Activated CD4-positive, alpha-beta T cell treated with anti-CD3 and anti-CD28 coated beads, Interleukin-2, amount 50 U/mL, for 16 hours (primary cell): ENCODE measurements around the gene C1QTNF4.
"Not testable (repeated sequence)": the region's sequence is repeated elsewhere in the genome, so short reads cannot be mapped to it uniquely, and the experiment has no call there.

ENCODE experiments used
- DNase-seq: peaks from one replicate; pipeline ENCODE4 v3.0.0-alpha.2; 2020

C1QTNF4 gene

GRCh38 chr11:47565340-47566148, 28.7 kb downstream of the C1QTNF4 start, which contains the start of gene PTPMT1:
Gene PTPMT1, plus strand, starts transcription at chr11:47565599. Its CDS starts 24 bp downstream, at chr11:47565623.
- peak; percentile 77 for DNase-seq

DNA sequence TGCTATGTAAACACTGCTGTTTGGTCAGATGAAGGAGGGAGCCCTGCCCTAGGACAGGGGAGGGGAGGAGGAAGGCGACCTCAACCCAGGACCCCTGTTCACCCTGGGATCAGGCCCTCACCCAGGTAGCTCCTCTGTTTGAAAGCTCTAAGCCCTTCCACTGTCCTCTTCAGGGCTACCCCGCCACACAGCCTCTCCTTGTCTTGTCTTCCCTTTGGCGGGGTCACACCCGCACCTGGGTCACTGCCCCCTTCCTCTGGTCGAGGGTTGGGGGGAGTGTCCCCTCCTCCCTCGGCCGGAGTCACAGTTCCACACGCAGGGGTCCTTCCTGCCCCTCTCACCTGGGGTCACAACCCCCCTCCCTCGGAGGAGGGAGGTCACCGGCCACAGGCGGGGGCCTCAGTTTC, 29.3 kb downstream of the C1QTNF4 start:
- no peak for DNase-seq

DNA sequence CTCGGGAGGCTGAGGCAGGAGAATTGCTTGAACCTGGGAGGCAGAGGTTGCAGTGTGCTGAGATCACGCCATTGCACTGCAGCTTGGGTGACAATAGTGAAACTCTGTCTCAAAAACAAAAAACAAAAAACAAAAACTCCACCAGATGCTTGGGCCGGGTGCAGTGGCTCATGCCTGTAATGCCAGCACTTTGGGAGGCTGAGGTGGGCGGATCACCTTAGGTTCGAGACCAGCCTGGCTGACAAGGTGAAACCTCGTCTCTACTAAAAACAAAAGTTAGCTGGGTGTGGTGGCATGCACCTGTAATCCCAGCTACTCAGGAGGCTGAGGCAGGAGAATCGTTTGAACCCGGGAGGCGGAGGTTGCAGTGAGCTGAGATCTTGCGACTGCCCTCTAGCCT, 29.8 kb downstream of the C1QTNF4 start:
- not testable (repeated sequence) for DNase-seq

DNA sequence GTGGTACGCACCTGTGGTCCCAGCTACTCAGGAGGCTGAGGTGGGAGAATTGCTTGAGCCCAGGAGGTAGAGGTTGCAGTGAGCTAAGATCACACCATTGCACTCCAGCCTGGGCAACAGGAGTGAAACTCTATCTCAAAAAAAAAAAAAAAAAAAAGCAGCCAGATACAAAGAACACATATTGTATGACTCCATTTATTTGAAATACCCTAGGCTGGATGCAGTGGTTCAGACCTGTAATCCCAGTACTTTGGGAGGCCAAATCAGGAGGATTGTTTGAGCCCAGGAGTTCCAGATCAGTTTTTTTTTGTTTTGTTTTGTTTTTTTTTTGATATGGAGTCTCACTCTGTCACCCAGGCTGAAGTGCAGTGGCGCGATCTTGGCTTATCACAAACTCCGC, 31.8 kb downstream of the C1QTNF4 start:
- not testable (repeated sequence) for DNase-seq

- no peak for DNase-seq
Measured at GRCh38 chr11:47560426-47560825, 33.8 kb downstream of the C1QTNF4 start.

GRCh38 chr11:47558695-47559094, 35.5 kb downstream of the C1QTNF4 start:
- DNase-seq: no peak

DNA sequence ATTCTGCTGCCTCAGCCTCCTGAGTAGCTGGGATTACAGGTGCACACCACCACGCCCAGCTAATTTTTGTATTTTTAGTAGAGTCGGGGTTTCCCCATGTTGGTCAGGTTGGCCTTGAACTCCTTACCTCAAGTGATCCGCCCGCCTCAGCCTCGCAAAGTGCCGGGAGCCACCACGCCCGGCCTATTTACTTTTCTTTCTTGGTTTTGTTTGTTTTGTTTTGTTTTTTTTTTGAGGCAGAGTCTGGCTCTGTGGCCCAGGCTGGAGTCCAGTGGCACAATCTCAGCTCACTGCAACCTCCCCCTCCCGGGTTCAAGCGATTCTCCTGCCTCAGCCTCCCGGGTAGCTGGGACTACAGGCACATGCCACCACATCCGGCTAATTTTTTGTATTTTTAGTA, 37.2 kb downstream of the C1QTNF4 start:
- DNase-seq: not testable (repeated sequence)

- DNase-seq: no peak
Measured at GRCh38 chr11:47553406-47553743, 40.8 kb downstream of the C1QTNF4 start.

GRCh38 chr11:47552566-47553405, 41.4 kb downstream of the C1QTNF4 start, which contains the start of gene CELF1:
Gene CELF1, minus strand, starts transcription at chr11:47553132. Its CDS starts 53,609 bp downstream, at chr11:47499523.
- DNase-seq: peak; percentile 94

DNA sequence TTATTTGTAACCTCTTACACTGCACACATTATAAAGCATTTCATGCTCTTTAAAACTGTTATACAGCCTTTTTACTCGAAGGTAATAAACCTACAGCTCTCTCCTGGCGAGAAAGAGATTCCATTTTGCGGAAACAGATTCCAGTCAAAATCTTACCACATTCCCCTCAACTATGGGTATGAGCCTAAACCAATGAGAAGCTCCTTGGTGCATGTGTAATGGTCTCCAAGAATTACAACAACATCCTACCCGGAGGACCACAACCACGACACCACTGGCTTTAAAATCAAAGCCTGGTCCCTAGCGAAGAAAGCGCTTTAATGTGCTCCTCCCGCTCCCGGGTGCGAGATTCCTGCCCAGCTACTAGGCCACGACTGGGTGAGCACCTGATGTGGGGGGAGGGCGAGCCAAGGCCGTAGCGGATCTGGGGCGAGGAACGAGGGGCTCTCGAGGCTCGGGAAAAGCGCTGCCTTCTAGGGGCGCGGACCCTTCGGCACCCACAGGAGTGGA, 42.1 kb downstream of the C1QTNF4 start:
- peak; percentile 19 for DNase-seq

DNA sequence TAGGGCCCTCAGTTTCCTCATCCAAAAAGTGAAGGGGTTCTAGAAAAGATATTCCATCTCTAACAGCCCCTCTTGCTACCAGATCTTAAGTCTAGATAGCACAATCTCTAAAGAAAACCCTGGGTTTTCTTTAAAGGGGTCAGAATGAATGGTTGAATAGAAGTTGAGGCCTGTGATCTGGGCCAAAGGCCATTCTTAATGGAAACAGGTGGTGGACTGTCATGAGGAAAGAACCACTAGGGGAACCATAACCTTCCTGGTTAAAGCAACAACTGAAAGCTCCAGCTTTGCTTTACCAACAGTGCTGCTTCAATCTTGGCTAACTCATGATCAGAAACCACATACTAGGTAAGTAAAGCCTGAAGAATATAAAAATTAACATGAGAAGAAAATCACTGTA, 43.1 kb downstream of the C1QTNF4 start:
- peak; percentile 37 for DNase-seq

GRCh38 chr11:47550288-47551047, 43.7 kb downstream of the C1QTNF4 start:
- DNase-seq: no peak

DNA sequence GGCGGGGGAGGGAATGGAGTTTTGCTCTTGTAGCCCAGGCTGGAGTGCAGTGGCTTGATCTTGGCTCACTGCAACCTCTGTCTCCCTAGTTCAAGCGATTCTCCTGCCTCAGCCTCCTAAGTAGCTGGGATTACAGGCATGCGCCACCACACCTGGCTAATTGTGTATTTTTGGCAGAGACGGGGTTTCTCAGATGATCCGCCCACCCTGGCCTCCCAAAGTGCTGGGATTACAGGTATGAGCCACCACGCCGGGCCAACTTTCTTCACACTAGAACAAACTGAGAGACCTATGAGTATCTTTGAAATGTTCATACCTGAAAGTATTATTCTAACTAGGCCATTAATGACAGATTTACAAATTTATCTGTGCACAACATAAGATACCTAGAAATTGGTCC, 47.9 kb downstream of the C1QTNF4 start:
- not testable (repeated sequence) for DNase-seq

GRCh38 chr11:47545298-47545697, 48.9 kb downstream of the C1QTNF4 start:
- no peak for DNase-seq

DNA sequence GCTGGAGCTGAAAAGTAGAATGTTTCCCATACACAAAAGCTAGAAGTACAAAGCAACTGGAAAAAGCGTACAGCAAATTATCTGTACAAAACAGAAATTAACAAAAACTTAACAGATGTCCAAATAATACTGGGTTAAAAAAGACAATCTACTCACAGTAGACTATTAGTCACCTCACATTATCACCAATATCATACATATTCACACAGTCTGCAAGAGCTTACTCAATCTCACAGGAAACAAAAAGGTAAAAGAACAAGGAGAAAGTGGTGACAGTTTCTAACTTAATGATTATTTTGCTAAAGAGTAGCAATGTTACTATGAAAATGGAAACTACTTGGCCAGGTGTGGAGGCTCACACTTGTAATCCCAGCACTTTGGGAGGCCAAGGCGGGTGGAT, 53.1 kb downstream of the C1QTNF4 start:
- DNase-seq: no peak

- no peak for DNase-seq
Measured at GRCh38 chr11:47539681-47540039, 54.6 kb downstream of the C1QTNF4 start.
